ENCODE results near the gene TRPM3.

Gene TRPM3

DNA sequence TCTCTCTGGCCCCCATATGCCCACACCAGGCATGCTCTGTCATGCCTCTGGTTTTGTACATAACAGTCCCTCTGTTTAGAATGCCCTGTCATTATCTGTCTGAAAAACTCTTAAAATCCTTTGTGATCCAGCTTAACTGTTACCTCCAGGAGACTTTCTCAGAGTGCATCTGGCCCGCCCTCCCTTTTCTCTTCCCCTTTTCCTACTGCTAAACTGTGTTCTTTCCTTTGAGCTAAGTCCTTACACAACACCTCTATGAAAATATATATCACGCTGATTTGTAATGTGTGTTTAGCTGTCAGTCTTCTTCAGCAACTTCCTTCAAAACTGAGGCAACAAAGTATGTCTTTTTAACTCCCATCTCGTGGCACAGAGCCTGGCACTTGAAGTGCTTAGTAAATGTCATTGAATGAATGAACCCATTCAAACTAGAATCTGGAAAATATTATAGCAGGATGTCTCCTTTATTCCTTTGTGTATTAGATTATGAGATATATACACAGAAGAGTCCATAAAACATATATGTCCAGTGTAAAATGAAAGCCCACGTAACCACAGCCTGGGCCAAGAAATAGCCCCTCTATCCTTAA is 540.7 kb downstream of the TRPM3 start:
- no peak for DNase-seq (ENCODE audit: low read depth)

DNA sequence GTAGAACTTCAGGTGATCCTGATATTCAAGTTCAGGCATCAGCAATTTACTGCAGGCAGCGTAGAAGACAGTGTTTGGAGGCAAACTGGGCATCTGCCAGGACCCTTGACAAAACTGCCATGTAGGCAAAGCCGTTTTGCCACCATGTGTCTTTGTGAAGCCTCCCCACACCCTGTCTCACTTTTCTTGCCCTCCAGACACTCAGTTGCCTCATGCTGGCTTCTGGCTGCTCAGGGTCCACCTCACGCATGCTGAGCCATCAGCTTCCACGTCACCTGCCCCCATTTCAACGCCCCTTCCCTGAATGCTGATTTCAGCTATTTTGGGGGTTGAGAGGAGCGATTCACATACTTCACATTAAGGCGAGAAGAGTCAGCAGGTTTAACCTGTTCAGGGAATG is 541.7 kb downstream of the TRPM3 start:
- no peak for DNase-seq (ENCODE audit: low read depth)

DNA sequence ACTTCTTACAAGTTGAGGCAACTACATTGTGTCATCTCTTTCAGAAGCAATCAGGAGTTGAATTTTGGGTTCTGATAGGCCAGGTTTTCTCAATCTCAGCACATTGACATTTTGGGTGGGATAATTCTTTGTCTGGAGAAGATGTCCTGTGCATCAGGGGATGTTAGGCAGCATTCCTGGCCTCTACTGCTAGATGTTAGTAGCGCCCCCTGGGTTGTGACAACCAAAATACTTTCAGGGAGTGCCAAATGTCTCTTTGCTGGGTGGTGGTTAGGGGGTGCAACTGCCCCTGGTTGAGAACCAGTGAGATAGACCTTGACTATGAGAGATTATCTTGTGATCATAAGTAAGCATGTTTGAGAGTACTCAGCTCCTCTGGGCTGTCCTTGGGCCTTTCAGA is 542.7 kb downstream of the TRPM3 start:
- no peak for DNase-seq (ENCODE audit: low read depth)

DNA sequence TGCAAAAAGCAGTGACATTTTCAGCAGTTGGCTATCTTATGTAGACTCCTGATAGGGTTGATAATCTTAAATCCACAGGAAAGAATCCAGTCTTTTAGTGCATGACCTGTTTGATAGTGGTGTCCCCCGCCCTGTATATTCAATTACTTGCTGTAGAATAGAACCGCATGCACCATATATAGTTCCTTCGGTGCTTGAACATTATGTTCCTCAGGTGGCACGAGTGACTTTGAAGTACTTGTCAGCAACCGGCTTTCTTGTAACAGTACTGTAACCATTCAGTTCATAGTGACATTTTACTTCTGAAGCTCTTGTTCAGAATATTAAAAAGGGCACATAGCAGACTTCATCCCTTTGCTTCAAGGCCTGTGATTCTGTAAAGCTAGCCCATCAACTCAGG is 543.8 kb downstream of the TRPM3 start:
- DNase-seq (ENCODE audit: low read depth): no peak

DNA sequence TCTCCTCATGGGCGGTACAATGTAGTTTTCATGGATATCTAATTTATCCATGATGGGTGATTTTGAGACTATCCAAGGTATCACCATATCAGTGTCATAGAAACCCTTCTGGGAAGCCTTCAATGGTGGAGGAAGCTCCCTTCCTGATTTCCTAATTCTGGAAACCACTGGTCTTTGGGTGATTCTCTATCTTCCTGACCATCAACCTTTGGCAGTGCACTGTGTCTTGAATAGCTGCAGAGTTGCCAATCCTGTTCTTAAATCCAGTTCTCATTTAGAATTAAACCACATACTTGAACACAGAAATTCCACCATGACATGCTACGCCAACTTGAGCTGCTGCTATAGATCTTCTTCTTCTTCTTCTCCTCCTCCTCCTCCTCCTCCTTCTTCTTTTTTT is 545.3 kb downstream of the TRPM3 start:
- no peak for DNase-seq (ENCODE audit: low read depth)

DNA sequence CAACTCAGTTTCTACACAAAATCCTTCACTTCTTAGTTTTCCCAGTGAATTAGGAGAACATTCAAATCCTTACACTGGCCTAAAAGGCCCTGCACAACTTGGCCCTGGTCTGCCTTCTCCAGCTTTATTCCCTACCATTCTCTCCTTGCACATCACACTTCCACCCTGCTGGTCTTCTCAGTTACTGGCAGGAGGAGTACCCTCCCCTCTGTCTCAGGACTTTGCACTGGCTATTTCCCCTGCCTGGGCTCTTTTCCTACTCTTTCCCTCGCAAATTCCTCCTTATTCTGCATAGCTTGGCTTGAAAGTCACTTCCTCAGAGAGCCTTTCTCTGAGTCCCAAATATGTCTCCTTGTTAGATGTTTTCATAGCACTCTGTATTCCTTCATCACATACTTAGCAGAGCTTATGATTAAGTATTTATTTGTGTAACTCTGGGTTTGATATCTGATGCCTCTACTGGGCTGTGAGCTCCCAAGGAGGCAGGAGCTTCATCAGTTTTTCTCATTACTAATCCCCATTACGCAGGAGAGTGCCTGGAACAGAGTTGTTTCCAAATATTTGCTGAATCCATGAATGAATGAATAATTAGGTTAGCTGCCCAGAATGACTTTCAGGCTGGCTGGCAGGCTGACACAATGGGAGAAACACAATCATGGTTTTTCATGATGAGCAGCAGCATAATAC is 547.1 kb downstream of the TRPM3 start:
- DNase-seq (ENCODE audit: low read depth): peak; percentile 51

DNA sequence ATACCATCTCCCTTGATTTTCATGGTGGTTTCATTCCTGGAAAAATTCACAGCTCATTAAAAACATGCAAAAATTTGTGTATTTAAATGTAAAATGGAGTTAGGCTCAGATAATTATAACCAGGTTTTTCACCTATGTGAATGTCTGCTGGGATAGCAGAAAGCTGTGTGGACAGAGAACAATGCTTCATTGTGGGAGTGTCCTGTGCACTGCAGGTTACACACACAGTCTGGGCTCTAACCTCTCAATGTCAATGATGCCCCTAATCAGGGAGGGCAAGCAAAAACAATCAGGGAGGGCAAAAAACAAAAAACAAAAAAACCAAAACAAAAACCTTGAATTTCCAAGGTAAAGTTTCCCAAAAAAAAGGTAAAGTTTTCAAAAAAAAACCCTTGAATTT is 548.1 kb downstream of the TRPM3 start:
- DNase-seq (ENCODE audit: low read depth): no peak

DNA sequence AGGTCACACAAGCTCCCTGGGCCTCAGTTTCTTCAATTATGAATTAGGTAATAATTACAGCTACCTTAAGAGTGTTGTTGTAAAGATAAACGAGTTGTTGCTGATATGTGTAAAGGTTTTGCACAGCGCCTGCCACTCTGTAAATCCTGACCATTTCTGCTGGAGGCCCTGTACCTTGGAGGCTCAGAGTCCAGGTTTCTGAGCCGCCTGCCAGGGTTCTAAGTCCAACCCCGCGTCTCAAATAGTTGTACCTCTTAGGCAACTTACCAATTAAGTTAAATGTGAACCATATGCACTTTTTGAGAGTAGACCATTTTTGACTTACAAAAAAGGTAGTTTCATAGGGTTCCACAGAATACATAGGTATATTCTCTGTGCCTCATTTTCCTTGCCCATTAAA is 550.2 kb downstream of the TRPM3 start:
- no peak for DNase-seq (ENCODE audit: low read depth)

DNA sequence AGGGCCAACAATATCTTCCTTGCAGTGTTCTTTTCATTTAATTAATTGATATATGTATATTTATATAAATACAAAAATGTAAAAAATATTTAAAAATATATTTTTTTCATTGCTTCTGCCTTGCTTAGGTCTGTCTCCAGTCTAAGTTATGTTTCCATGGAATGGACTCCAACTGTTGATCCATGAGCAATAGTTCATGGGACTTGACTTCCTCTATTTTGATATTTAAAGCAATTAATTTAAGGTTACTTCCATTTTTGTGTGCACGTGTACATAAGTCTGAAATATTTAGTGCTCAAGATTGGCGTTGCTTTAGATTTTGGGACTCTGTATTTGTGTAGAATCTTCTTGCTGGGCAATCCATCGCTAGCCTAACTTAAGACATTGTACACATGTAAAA is 551.6 kb downstream of the TRPM3 start:
- no peak for DNase-seq (ENCODE audit: low read depth)

DNA sequence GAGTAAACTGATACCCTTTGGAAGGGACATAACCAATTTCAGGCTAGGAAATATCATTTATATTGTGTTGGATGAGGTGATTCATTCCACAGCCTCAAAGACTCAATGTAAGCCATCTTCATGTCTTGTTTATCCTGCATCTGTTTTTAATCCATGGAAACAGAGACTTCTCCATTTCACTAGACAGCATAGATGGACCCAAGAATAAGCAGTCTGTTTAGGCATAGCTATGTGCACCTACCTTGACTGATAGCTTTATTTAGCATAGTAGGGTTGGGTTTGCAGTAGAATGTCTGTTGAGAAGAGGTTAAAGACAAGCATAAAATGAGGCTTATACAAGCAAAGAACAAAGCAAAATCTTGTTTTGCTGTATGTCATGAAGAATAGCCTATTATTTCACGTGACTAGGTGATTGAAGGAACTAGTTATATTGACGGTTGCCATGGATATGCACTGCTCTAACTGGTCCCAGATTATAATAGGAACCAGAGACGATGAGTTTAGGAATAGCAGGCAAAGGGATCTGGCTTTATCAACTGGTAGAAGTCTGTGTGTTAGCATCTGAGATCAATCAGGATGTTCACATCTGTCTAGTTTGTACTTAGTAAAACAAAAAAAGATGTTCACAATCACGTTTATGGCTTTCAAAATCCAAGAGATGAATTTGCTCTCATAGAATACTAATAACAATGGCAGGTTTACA is 552.2 kb downstream of the TRPM3 start:
- DNase-seq (ENCODE audit: low read depth): no peak

DNA sequence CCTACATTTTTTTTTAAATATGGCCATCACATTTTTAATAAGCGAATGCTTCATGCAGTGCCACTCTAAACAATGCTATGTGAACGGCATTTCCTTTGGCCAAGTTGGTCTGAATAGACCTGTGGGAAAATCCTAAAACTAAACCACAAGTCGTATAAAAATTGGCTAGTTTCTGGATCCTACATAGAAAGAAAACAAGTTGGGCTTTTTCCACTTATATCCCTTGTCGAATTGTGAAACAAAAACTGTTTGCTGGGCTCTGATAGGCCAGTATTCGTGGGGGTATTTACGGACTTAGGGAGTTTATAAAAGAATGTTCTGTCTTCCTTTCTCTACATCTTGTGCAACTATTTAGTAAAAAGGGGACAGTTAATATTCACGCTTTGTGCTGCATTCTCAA is 553.9 kb downstream of the TRPM3 start:
- no peak for DNase-seq (ENCODE audit: low read depth)

DNA sequence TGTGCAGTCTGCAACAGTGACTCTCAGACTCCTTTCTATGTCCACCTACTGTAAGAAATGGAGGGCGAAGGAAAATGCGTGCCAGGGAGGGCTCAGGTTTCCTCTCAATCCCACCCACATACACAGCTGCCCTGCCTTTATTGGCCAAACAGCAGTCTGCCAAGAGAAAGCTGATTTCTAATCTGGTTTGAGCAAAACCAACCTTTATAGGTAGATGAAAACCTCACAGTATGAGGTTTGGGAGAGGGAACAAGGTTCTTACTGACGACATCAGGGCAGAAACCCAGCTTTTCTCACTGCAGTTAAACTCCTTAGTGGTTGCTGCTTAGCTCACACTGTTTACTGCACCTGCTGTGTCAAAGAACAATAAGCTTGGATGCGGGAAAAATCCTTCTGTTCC is 554.7 kb downstream of the TRPM3 start:
- DNase-seq (ENCODE audit: low read depth): no peak

DNA sequence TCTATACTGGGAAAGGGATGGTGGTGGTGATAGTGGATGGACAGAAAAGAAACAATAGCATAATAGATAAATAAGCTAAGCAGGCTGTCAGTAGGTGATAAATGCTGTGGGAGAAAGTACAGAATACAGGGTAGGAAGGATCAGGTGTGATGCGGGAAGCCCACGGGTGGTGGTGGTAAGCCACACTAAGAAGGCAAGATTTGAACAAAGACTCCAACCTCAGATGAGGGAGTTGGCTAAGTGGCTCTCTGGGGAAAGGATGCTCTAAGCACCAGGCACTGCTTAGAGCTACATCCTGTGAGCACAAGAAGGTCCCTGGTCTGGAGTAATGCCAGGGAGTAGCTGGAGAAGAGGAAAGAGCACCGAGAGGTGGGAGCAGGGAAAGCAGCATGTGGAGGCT is 555.4 kb downstream of the TRPM3 start:
- no peak for DNase-seq (ENCODE audit: low read depth)

DNA sequence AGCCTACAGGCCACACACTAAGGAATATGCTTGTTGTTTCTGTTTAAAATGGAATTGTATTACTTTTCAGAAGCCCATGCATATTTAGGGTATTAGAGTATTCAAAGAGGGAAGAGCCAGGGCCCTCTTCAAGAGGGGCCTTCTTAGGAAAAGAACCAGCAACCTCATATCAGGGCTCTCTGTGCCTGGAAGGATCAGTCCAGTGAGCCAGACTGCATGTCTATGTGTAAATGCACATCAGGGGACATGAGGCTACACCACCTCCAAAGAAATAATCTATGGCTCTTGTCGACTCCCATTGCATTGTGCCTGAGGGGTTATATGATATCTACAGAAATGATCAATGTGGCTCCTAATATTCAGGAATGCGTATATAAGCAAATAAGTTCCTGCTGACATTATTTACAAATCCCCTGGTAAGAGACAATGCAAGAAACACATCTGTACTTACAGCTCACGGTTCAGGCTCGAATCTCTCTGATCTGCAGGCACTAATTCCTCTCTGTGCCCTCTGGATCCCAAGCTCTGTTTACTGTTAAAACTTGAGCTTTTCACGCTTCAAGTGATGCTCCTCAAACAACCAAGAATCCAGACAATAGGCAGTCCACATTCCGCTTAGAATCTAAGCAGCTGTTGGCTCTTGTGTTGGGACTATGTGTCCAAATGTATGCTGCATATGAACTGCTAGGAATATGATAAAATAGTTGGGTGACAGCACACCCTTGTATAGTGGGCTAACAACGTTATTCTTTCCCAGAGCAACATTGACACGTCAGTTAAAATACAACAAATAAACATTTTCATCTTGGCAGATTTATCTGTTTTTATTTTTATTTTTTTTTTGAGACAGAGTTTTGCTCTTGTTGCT is 556.7 kb downstream of the TRPM3 start:
- no peak for DNase-seq (ENCODE audit: low read depth)

DNA sequence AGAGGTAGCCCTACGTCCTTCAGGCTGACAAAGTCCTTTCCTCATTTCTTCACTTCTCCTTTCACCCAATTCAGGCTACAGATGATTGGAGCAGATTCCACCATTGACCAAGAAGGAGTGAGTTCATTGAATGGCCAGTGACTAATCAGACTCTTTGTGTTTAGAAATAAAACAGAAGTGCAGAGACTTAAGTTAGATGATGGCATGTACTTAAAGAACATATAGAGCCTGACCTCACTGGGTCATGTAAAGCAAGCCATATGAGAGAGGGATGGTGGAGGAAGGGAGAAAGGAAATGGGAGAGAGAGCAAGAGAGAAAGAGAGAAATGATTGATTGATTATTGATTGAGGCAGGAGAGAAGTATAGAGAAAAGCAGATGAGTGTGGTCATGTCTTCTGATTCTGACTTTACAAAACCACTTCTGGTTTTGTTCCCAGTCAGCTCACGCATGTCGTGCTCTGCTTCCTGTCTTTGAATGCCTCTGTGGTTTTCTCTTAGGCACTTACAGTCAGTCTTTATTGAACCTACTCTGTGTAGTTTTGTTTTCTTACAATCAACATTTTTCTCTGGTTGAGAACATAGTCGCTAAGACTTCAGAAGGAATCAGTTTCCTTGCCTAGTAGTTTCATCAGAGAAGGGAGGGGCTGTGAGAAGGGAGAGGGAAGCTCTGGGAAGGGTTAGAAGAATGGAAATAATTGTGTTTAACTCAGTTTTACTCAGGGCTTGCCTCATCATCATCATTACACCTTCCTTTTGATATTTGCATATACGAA is 557.8 kb downstream of the TRPM3 start:
- DNase-seq (ENCODE audit: low read depth): peak; percentile 62

DNA sequence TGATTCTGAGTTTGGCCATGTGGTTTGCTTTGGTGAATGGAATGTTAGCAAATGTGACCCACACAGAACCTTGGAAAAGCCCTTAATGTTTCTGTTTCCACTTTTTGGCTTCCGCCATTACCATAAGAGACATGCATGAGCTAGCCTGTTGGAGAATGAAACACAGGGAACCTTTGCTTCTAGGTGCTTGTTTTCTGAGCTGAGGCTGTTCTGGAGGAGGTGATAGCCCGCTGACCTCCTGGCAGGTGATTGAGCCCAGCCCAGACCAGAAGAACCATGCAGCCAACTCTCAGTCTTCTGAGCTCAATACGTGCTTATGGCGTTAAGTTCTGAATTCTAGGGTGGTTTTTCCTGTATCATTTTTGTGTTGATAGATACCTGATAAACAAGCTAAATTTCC is 558.4 kb downstream of the TRPM3 start:
- no peak for DNase-seq (ENCODE audit: low read depth)

DNA sequence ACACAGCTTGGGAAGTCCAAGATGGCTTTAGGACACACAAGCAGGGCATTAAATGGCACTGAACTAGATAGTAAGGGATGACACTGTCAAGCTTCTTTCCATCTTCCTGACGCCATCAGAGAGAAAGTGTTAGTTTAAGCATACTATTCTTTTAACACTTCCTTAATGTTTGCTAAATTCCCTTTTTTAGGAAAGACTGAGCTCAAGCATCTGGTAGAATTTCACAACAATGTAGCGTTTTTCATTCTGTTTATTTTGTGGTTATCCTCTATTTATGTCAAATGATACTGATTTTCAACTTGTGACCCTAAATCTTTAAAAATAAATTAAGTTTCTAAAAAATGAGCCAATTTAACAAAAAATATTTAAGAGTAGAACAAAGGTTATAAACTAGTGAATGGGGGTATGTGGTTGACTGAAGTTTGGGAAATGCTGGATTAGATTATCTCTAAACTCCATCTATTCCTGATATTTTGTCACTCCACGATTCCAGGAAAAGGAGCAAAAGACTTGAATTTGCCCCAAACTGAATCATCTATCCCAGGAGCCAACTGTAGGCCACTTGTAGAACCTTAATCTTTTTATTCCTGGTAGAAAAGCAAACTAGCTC is 559.5 kb downstream of the TRPM3 start:
- no peak for DNase-seq (ENCODE audit: low read depth)

DNA sequence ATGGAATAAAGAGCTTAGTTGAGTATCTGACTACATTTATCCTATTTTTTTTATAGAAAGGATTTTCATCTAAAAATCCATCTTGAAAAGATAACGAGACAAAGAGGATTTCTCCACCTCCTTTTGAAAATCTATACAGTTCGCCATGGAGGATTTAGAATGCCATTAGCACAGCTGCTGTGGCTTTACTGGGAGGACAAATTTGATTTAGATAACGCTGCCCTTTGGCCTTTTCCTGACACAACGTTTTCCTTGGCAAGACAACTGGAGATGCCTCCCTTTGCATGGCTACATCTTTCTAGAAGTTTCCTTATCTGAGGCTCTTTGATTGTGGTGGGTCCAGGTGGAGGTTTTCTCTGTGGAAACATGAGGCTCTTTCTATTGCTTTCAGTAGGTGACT is 560.3 kb downstream of the TRPM3 start:
- no peak for DNase-seq (ENCODE audit: low read depth)

DNA sequence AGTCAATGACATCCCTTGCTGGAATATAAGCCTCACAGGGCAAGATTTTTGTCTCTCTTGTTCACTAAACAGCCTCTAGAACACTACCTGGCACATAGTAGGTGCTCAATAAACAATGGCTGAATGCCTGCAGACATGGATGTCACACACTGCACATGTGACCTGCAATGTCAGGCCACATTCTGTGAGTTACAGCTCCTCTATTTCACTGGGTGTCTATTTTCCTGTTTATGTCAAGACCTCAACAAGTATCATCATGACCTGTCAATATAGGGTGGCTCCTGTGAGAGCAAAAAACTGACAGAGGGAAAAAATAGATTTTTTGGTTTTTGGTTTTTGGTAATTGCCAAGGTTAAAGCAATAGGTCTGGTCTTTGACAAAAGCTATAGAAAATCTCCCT is 562.3 kb downstream of the TRPM3 start:
- DNase-seq (ENCODE audit: low read depth): no peak

DNA sequence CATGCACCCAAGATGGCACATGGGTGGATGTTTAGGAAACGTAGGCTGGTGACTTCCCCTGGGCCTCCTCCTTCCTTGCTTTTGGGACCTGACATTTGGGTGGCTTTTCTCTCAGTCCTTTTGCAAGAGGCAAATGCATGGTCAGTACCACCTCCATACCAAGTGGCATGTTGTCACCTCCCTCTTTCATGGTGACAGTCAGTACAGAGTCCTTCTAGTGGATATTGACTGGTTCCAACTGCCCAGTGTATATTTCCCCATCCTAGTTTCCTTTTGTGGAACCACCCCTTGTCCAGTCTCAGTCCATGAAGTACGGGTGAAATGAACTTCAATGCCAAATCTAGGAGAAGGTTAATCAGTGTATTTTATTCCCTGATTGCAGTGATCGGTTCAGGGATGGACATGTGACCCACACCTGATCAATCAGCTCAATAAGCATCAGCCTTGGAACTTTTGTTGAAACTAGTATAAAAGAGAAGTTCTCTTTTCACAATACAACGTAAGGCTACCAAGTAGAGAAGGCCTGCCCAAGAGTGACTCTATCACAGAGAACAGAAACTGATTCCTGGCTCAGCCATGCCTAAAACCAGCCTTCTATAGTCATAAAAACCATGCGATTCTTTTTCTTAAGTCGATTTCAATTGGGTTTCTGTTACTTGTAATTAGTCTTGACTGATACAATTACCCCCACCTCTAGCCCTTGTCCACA is 563.6 kb downstream of the TRPM3 start:
- no peak for DNase-seq (ENCODE audit: low read depth)

DNA sequence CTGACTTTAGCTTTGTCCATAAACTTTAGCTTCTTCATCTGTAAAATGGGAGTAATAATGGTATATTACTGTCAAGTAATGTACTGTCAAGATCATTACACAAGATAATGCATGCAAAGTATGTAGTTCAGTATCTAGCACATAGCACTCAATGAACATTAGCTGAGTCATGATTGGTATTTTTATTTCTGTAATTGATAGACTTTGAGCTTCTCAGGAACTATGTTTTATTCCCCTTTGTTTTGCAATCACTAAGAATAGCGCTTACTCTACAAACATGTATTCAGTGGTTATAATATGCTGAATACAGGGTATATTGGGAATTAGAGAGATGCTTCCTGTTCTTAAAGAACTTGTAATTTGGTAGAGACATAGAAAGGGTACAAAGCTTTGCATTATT is 564.6 kb downstream of the TRPM3 start:
- no peak for DNase-seq (ENCODE audit: low read depth)
